CD14-positive monocyte (primary cell): ENCODE measurements around the gene IL18R1. TPM values are rescaled to one million over a fixed set of nuclear protein-coding genes. Genes with fewer than 3 reads are reported as not detected.

Experiments
- DNase-seq, 3 donors: peaks; one replicate each; pipeline ENCODE4 v3.0.0-alpha.2; 2011 to 2022
- H2AFZ ChIP-seq: 2 replicates; pipeline ENCODE4 v1.6.0; 2012; ENCODE audit warnings: mild to moderate bottlenecking, low read depth, low read length, inconsistent platforms; ENCODE audit not compliant: insufficient read depth, poor library complexity, severe bottlenecking
- H3K27ac ChIP-seq, 2 donors: 1 replicate in 1 of 2; 2 replicates in 1 of 2; pipeline ENCODE4 v1.5.1; 2012 to 2013; ENCODE audit warnings: low read length in 2 of 2, control low read depth in 1 of 2, inconsistent platforms in 1 of 2, low read depth in 1 of 2, mild to moderate bottlenecking in 1 of 2
- H3K27me3 ChIP-seq, 2 donors: one replicate each; pipeline versions ENCODE4 v1.6.0 to v1.6.1; 2011 to 2013; ENCODE audit warnings: low read length in 2 of 2; ENCODE audit not compliant: control insufficient read depth in 2 of 2, insufficient read depth in 2 of 2
- H3K36me3 ChIP-seq, 2 donors: replicated peaks in 1 of 2; 1 replicate in 1 of 2; 2 replicates in 1 of 2; pipeline versions ENCODE4 v1.5.1 to v1.6.1; 2012 to 2013; ENCODE audit warnings: low read length in 2 of 2, control low read depth in 1 of 2, inconsistent platforms in 1 of 2, mild to moderate bottlenecking in 1 of 2; ENCODE audit not compliant: insufficient read depth in 2 of 2, control insufficient read depth in 1 of 2
- H3K4me1 ChIP-seq, 2 donors: 1 replicate in 1 of 2; 2 replicates in 1 of 2; pipeline versions ENCODE4 v1.5.1 to v1.6.1; 2012 to 2013; ENCODE audit warnings: low read length in 2 of 2, control low read depth in 1 of 2, inconsistent platforms in 1 of 2, mild to moderate bottlenecking in 1 of 2, moderate library complexity in 1 of 2; ENCODE audit not compliant: insufficient read depth in 2 of 2, control insufficient read depth in 1 of 2
- H3K4me2 ChIP-seq: replicated peaks from 2 replicates; pipeline ENCODE3; 2012; ENCODE audit warnings: low read length, moderate library complexity, mild to moderate bottlenecking; ENCODE audit not compliant: poor library complexity, severe bottlenecking; ENCODE audit errors: extremely low read depth
- H3K4me3 ChIP-seq, 3 experiments: fragments of 200-600 bp in 1 of 3; sonication (generic) in 1 of 3; replicated peaks in 1 of 3; 1 replicate in 2 of 3; 2 replicates in 1 of 3; pipeline ENCODE4 v1.5.1; 2011 to 2013; ENCODE audit warnings: low read length in 3 of 3, mild to moderate bottlenecking in 3 of 3, control low read depth in 2 of 3, low read depth in 2 of 3, inconsistent platforms in 1 of 3, moderate library complexity in 1 of 3
- H3K79me2 ChIP-seq: 2 replicates; pipeline ENCODE4 v1.6.0; 2012; ENCODE audit warnings: mild to moderate bottlenecking, control low read depth, inconsistent platforms, low read length, moderate library complexity; ENCODE audit not compliant: insufficient read depth
- H3K9ac ChIP-seq: 2 replicates; pipeline ENCODE4 v1.6.0; 2017; ENCODE audit warnings: low read length, mild to moderate bottlenecking; ENCODE audit not compliant: insufficient read depth, poor library complexity, severe bottlenecking
- H3K9me3 ChIP-seq, 2 donors: replicated peaks in 1 of 2; 1 replicate in 1 of 2; 2 replicates in 1 of 2; pipeline versions ENCODE4 v1.5.1 to v1.6.1; 2012 to 2013; ENCODE audit warnings: low read length in 2 of 2, control low read depth in 1 of 2; ENCODE audit not compliant: control insufficient read depth in 1 of 2, insufficient read depth in 1 of 2
- H4K20me1 ChIP-seq: 2 replicates; pipeline ENCODE4 v1.6.0; 2012; ENCODE audit warnings: mild to moderate bottlenecking, low read length, control low read depth, moderate library complexity; ENCODE audit not compliant: insufficient read depth
- H3K27ac Mint-ChIP-seq, 7 donors: one replicate each; pipeline ENCODE4 v1.8.0; 2020; ENCODE audit warnings: mild to moderate bottlenecking in 7 of 7, mixed read lengths in 7 of 7, moderate library complexity in 6 of 7, inconsistent platforms in 2 of 7
- H3K27me3 Mint-ChIP-seq, 3 donors: one replicate each; pipeline ENCODE4 v1.8.0; 2021 to 2022; ENCODE audit warnings: low read depth in 3 of 3, mild to moderate bottlenecking in 3 of 3, mixed read lengths in 3 of 3, moderate library complexity in 3 of 3, inconsistent platforms in 1 of 3
- H3K36me3 Mint-ChIP-seq, 2 donors: one replicate each; pipeline ENCODE4 v1.8.0; 2020; ENCODE audit warnings: mixed read lengths in 2 of 2, inconsistent platforms in 1 of 2, mild to moderate bottlenecking in 1 of 2
- H3K4me1 Mint-ChIP-seq: one replicate; pipeline ENCODE4 v1.8.0; 2020; ENCODE audit warnings: mild to moderate bottlenecking, mixed read lengths
- H3K4me3 Mint-ChIP-seq, 2 donors: one replicate each; pipeline ENCODE4 v1.8.0; 2020; ENCODE audit warnings: mild to moderate bottlenecking in 2 of 2, mixed read lengths in 2 of 2, moderate library complexity in 1 of 2
- H3K9me3 Mint-ChIP-seq, 7 donors: one replicate each; pipeline ENCODE4 v1.8.0; 2020 to 2022; ENCODE audit warnings: mixed read lengths in 7 of 7, mild to moderate bottlenecking in 6 of 7, moderate library complexity in 6 of 7, inconsistent platforms in 2 of 7
- CTCF ChIP-seq: fragments of 200-600 bp; IDR thresholded peaks from one replicate; pipeline ENCODE4 v1.8.0; 2022; ENCODE audit warnings: antibody characterized with exemption, mild to moderate bottlenecking
- WGBS: methylation state at CpG from one replicate; pipeline ENCODE4 v1.1.5; 2013; ENCODE audit warnings: missing lambda C conversion rate; ENCODE audit not compliant: insufficient coverage; 5-methylcytosine and 5-hydroxymethylcytosine counted together
- intact Hi-C, 2 donors: fragments of 100-400 bp; cut with micrococcal nuclease; formaldehyde crosslinking; loops; one replicate each; pipeline versions ENCODE4 v1.15.0 to v1.15.1; 2023
- polyA plus RNA-seq, 3 donors: library from polyadenylated mRNA; depleted of rRNA in 1 of 3; unstranded in 2 of 3; stranded (reverse) in 1 of 3; fragments of 300-500 nt in 2 of 3; fragments of >200 nt in 1 of 3; fragmentation: Illumina TruSeq in 2 of 3; gene quantifications; 1 replicate in 2 of 3; 2 replicates in 1 of 3; pipeline ENCODE4 v1.2.3, GENCODE V29; 2012 to 2021

IL18R1 gene
- polyA plus RNA-seq, 3 donors: 0.03 to 0.15 (median 0.11) TPM

DNA sequence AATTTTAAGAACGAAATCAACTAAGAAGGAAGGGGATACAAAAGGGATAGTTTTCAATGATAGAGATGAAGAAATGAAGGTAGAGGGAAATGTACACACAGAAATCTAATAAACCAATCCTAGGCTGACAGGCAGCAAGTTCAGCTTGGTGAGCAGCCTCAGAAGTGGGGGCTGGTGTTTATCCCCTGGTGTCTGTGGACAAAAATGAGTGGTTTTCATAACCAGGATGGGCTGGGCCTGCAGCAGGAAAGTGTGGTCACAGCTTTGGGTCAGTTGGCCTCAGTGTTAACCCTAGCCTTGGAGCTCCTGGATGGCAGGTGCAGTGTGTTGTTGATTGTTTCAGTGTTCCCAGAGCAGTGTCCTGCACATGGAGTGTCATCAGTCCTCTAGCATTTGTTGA is 14.3 kb downstream of the IL18R1 start:
- Histone ChIP-seq H3K9ac (no peak overlapping the region), H3K27me3 (no peaks in the 10 kb centered on the region), H2AFZ (no peak overlapping the region), H3K4me3 (no peak overlapping the region), H4K20me1 (no peaks in the 10 kb centered on the region), H3K4me1 (no peaks in the 10 kb centered on the region), H3K27ac (no peak overlapping the region), H3K79me2 (no peaks in the 10 kb centered on the region), H3K36me3 (no peaks in the 10 kb centered on the region), H3K4me2 (no peak overlapping the region), H3K9me3 (peaks cover 9 to 17% of the 10 kb centered on the region in 2 donors)
- Mint-ChIP-seq H3K4me1 (no peaks in the 10 kb centered on the region), H3K27me3 (peaks cover 5 to 7% (median 5%) of the 10 kb centered on the region in 3 donors), H3K9me3 (peaks cover 14 to 23% (median 21%) of the 10 kb centered on the region in 7 donors), H3K36me3 (peaks cover 3 to 5% of the 10 kb centered on the region in 2 donors), H3K27ac (no peak overlapping the region), H3K4me3 (no peak overlapping the region)
- TF ChIP-seq CTCF: no peak
- no CpG with 5 or more reads among the region's 1 CpG for WGBS
- intact Hi-C loops: no loop called here
- DNase-seq: no peak

DNA sequence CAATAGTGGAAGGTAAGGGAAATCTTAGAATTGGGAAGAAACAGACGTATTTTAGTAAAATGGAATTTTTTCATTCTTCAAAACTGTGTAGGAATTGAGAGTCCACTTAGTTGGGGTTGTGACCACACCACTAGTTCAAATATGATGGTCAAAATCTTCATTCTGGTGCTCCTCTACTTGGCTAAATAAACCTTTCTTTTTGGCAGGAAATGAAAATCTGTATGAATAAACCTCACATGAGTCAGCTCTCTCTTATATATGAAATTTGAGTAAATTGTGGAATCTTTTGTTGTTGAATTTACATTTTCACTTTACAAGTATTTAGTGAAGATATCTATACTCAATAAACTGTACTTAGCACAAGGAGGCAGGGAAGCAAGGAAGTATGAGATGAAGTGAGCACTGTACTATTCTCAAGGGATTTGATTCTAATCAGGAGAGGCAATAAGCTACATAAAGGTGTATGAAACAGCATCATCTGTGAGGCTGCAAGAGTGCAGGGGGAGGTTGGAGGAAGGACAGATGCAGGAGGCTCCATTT is 20.5 kb downstream of the IL18R1 start:
- no peak overlapping the region for H3K4me3 Mint-ChIP-seq
- Histone ChIP-seq H3K4me1 (no peaks in the 10 kb centered on the region), H3K4me2 (no peak overlapping the region), H3K79me2 (no peaks in the 10 kb centered on the region), H3K9me3 (peaks cover 0 to 8% of the 10 kb centered on the region in 2 donors), H3K9ac (no peak overlapping the region), H3K27ac (no peak overlapping the region), H3K36me3 (no peaks in the 10 kb centered on the region), H2AFZ (no peak overlapping the region), H4K20me1 (no peaks in the 10 kb centered on the region), H3K4me3 (no peak overlapping the region), H3K27me3 (no peaks in the 10 kb centered on the region)
- no peak overlapping the region for H3K27ac Mint-ChIP-seq
- H3K27me3 Mint-ChIP-seq: peaks cover 0 to 12% (median 3%) of the 10 kb centered on the region in 3 donors
- intact Hi-C loops: no loop called here
- no peaks in the 10 kb centered on the region for H3K4me1 Mint-ChIP-seq
- peaks cover 0 to 15% (median 4%) of the 10 kb centered on the region in 7 donors for H3K9me3 Mint-ChIP-seq
- no peak for DNase-seq
- TF ChIP-seq CTCF: no peak
- no CpG with 5 or more reads among the region's 1 CpG for WGBS
- no peaks in the 10 kb centered on the region for H3K36me3 Mint-ChIP-seq
